Mesothelial cell of epicardium (in vitro differentiated cells): ENCODE data around the gene WNT3. TPM values are rescaled to one million over a fixed set of nuclear protein-coding genes. Genes with fewer than 3 reads are reported as not detected.

Experiments used
- DNase-seq, 2 experiments: peaks; one replicate each; pipeline ENCODE4 v3.0.0; 2021; ENCODE audit warnings: low spot score in 2 of 2; ENCODE audit not compliant: unreplicated experiment in 2 of 2
- H3K27ac Mint-ChIP-seq: 2 replicates; pipeline ENCODE4 v1.8.0; 2021; ENCODE audit warnings: mixed read lengths
- H3K27me3 Mint-ChIP-seq: 2 replicates; pipeline ENCODE4 v1.8.0; 2021; ENCODE audit warnings: low read depth, mixed read lengths
- H3K36me3 Mint-ChIP-seq: 2 replicates; pipeline ENCODE4 v1.8.0; 2021; ENCODE audit warnings: mixed read lengths
- H3K4me1 Mint-ChIP-seq: 2 replicates; pipeline ENCODE4 v1.8.0; 2021; ENCODE audit warnings: mixed read lengths
- H3K4me3 Mint-ChIP-seq: 2 replicates; pipeline ENCODE4 v1.8.0; 2021; ENCODE audit warnings: mild to moderate bottlenecking, moderate library complexity, mixed read lengths
- H3K9me3 Mint-ChIP-seq: 2 replicates; pipeline ENCODE4 v1.8.0; 2021; ENCODE audit warnings: mixed read lengths
- CTCF ChIP-seq: fragments of 200-600 bp; sonication (generic); IDR thresholded peaks from one replicate; pipeline ENCODE4 v1.5.0; 2021; ENCODE audit warnings: antibody characterized with exemption; ENCODE audit not compliant: unreplicated experiment
- total RNA-seq: library from RNA; stranded (reverse); gene quantifications from 3 replicates; pipeline ENCODE4 v1.2.1, GENCODE V29; 2021

WNT3 gene
- total RNA-seq, 1 donor from 2014 or later, result 65.7 TPM

GRCh38 chr17:46810837-46811236, 7.7 kb downstream of the WNT3 start:
- Mint-ChIP-seq H3K4me3 (peak overlapping the region; percentile 49), H3K9me3 (no peaks in the 10 kb centered on the region), H3K27ac (peak overlapping the region; percentile 96), H3K27me3 (no peaks in the 10 kb centered on the region), H3K4me1 (peaks cover 92% of the 10 kb centered on the region), H3K36me3 (peaks cover 6% of the 10 kb centered on the region)
- no peak for TF ChIP-seq CTCF
- peak in 1 of 2 experiments; percentile 42 for DNase-seq

DNA sequence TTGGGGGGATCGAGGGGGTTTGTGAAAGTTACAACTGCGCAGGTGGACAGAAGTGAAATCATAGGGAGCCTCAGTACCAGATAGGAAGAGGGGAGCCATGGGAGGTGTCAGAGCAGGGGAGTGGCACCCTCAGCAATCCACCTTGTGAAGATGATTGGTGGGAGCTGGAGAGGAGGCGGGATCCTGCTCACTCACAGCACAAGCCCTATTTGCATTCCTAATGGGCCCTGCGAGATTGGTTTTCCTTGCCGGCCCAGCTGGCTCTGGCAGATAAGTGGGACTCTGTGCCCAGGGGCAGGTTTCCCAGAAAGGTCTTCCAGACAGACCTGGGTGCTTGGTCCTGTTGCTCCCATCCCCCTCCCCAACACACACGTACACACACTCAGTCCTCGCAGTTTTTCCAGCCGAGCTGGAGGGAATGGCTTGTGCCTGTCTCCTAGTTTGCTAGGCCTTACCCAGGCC, 9.4 kb downstream of the WNT3 start:
- H3K27ac Mint-ChIP-seq, result peak overlapping the region; percentile 96
- no peak for DNase-seq
- H3K9me3 Mint-ChIP-seq, result no peaks in the 10 kb centered on the region
- TF ChIP-seq CTCF, result no peak
- H3K4me1 Mint-ChIP-seq, result peaks cover 75% of the 10 kb centered on the region
- no peaks in the 10 kb centered on the region for H3K27me3 Mint-ChIP-seq
- peaks cover 15% of the 10 kb centered on the region for H3K36me3 Mint-ChIP-seq
- H3K4me3 Mint-ChIP-seq, result no peak overlapping the region

DNA sequence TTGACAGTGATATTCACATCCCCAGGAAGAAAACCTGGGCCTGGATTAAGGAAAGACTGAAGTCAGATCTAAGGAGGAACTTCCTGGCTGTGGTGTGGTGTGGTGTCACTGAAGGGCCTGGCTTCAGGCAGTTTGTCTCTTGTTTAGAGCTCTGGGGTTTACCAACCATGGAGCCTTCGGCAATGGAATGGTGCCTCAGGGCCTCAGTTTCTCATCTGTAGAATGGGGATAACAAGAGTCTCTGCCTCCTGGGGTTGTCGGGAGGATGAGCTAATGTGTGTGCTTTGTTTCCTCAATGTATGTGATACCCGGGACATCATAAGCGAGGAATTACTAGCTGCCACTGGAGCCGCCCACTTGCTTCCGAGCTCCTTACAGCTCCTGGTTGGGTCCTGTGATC, 12.7 kb downstream of the WNT3 start:
- DNase-seq, result no peak
- Mint-ChIP-seq H3K9me3 (no peaks in the 10 kb centered on the region), H3K4me3 (no peak overlapping the region), H3K4me1 (peaks cover 43% of the 10 kb centered on the region), H3K36me3 (peaks cover 17% of the 10 kb centered on the region), H3K27ac (peak overlapping the region; percentile 66), H3K27me3 (no peaks in the 10 kb centered on the region)
- no peak for TF ChIP-seq CTCF

GRCh38 chr17:46803544-46803943, 14.9 kb downstream of the WNT3 start:
- no peak for TF ChIP-seq CTCF
- Mint-ChIP-seq H3K27me3 (no peaks in the 10 kb centered on the region), H3K27ac (peak overlapping the region; percentile 56), H3K36me3 (peaks cover 27% of the 10 kb centered on the region), H3K4me3 (no peak overlapping the region), H3K9me3 (no peaks in the 10 kb centered on the region), H3K4me1 (peaks cover 21% of the 10 kb centered on the region)
- DNase-seq, result no peak

DNA sequence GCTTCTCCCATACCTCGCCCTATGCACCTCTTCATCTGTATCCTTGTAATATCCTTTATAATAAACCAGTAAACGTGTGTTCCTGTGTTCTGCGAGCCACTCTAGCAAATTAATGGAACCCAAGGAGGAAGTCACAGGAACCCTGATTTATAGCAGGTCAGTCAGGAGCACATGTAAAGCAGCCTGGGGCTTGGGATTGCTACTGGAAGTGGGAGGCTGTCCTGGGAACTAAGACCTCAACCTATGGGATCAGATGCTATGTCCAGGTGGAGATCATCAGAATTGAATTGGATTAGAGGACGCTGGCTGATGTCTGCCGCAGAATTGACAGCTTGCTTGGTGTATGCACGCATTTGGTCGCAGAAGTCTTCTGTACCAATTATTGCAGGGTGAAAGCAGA, 15.7 kb downstream of the WNT3 start:
- Mint-ChIP-seq H3K4me3 (no peak overlapping the region), H3K27ac (peak overlapping the region; percentile 26), H3K9me3 (no peaks in the 10 kb centered on the region), H3K36me3 (peaks cover 27% of the 10 kb centered on the region), H3K27me3 (no peaks in the 10 kb centered on the region), H3K4me1 (peaks cover 14% of the 10 kb centered on the region)
- DNase-seq, result no peak
- TF ChIP-seq CTCF, result no peak

DNA sequence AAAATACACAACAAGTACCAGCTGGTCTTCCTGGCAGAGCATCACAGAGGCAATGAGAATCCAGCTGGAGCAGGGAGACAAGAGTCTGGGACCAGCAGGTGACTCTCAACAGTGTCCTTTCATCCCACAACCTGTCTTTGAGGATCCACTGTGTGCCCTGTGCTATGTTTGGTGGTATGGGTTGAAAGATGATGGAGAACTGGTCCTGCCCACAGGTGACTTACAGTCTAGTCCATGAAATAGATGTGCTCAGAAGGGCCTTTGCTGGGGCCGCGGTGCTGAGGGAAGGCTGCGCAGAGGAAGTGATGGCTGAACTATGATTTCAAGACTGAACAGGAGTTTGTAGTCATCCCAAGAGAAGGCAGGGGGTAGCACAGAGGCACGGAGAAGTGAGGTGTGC, 17.9 kb downstream of the WNT3 start:
- no peak overlapping the region for H3K4me3 Mint-ChIP-seq
- H3K27ac Mint-ChIP-seq, result peak overlapping the region; percentile 20
- no peak for DNase-seq
- H3K9me3 Mint-ChIP-seq, result no peaks in the 10 kb centered on the region
- no peaks in the 10 kb centered on the region for H3K27me3 Mint-ChIP-seq
- peaks cover 5% of the 10 kb centered on the region for H3K4me1 Mint-ChIP-seq
- peaks cover 19% of the 10 kb centered on the region for H3K36me3 Mint-ChIP-seq
- TF ChIP-seq CTCF, result no peak
